CD4-positive, alpha-beta T cell (primary cell): Measurements from ENCODE around the gene TMEM163. TPM values are rescaled to one million over a fixed set of nuclear protein-coding genes. Genes with fewer than 3 reads are reported as not detected.

ENCODE experiments used
- ATAC-seq: fragments of 200-7000 bp; cut with Tn5 transposase; one replicate; pipeline ENCODE4 v1.10.0; 2022; ENCODE audit warnings: mild to moderate bottlenecking; ENCODE audit not compliant: poor library complexity
- CTCF ChIA-PET: fragments of 350-600 bp; sonication (Branson Sonifier 250); formaldehyde crosslinking; loops from one replicate; lab custom pipeline; 2021; ENCODE audit warnings: antibody characterized with exemption, inconsistent platforms; lab: Charles Lee
- POLR2A ChIA-PET: fragments of 350-600 bp; sonication (Branson Sonifier 250); formaldehyde crosslinking; loops from one replicate; lab custom pipeline; 2021; ENCODE audit warnings: antibody characterized with exemption, inconsistent platforms; lab: Charles Lee
- DNase-seq, 14 experiments: peaks; one replicate each; pipeline ENCODE4 v3.0.0-alpha.2; 2013 to 2020; ENCODE audit warnings: mixed read lengths in 2 of 14
- H3K27ac ChIP-seq, 2 donors: one replicate each; pipeline versions ENCODE4 v1.5.1 to v1.7.0; 2013; ENCODE audit warnings: low read length in 2 of 2, low read depth in 1 of 2, mild to moderate bottlenecking in 1 of 2
- H3K27me3 ChIP-seq, 2 experiments: 1 replicate in 1 of 2; 2 replicates in 1 of 2; pipeline versions ENCODE4 v1.6.1 to v1.7.0; 2013; ENCODE audit warnings: low read length in 2 of 2, control low read depth in 1 of 2, mild to moderate bottlenecking in 1 of 2, moderate library complexity in 1 of 2; ENCODE audit not compliant: insufficient read depth in 2 of 2, control insufficient read depth in 1 of 2
- H3K36me3 ChIP-seq: one replicate; pipeline ENCODE4 v1.6.1; 2013; ENCODE audit warnings: low read length, control low read depth; ENCODE audit not compliant: insufficient read depth
- H3K4me1 ChIP-seq: one replicate; pipeline ENCODE4 v1.6.1; 2013; ENCODE audit warnings: low read length, control low read depth; ENCODE audit not compliant: insufficient read depth
- H3K4me3 ChIP-seq: one replicate; pipeline ENCODE4 v1.5.1; 2013; ENCODE audit warnings: mild to moderate bottlenecking, low read length, moderate library complexity
- H3K9me3 ChIP-seq, 2 experiments: 1 replicate in 1 of 2; 2 replicates in 1 of 2; pipeline versions ENCODE4 v1.6.1 to v1.7.0; 2013; ENCODE audit warnings: low read length in 2 of 2, mild to moderate bottlenecking in 2 of 2, control low read depth in 1 of 2, moderate library complexity in 1 of 2; ENCODE audit not compliant: control insufficient read depth in 1 of 2, insufficient read depth in 1 of 2
- H3K27ac Mint-ChIP-seq: one replicate; pipeline ENCODE4 v1.8.0; 2020; ENCODE audit warnings: mixed read lengths
- H3K27me3 Mint-ChIP-seq: one replicate; pipeline ENCODE4 v1.8.0; 2021; ENCODE audit warnings: mixed read lengths
- H3K36me3 Mint-ChIP-seq: one replicate; pipeline ENCODE4 v1.8.0; 2021; ENCODE audit warnings: low read depth, mixed read lengths
- H3K4me1 Mint-ChIP-seq: one replicate; pipeline ENCODE4 v1.8.0; 2021; ENCODE audit warnings: low read depth, mixed read lengths
- H3K4me3 Mint-ChIP-seq: one replicate; pipeline ENCODE4 v1.8.0; 2020; ENCODE audit warnings: mild to moderate bottlenecking, mixed read lengths
- H3K9me3 Mint-ChIP-seq: one replicate; pipeline ENCODE4 v1.8.0; 2020; ENCODE audit warnings: mixed read lengths
- intact Hi-C, 2 experiments: fragments of 100-400 bp; cut with DNase I in 1 of 2; cut with micrococcal nuclease in 1 of 2; formaldehyde crosslinking; loops; one replicate each; pipeline versions ENCODE4 v1.15.1 to v1.9.0; 2023 to 2025; cut with DNase I, micrococcal nuclease
- total RNA-seq, 174 experiments: library from RNA in 2 of 174; stranded (reverse) in 2 of 174; gene quantifications; one replicate each; pipeline ENCODE4 v1.2.3 and lab custom pipeline; 2021 to 2026
- TF ChIP-seq, protein P1 (sequence below): fragments of 200-600 bp; IDR thresholded peaks from one replicate; pipeline ENCODE4 v1.8.0; 2022; ENCODE audit warnings: antibody characterized with exemption, mild to moderate bottlenecking

TMEM163 gene
- total RNA-seq, 2 experiments from 2014 or later: 0.14 to 0.47 TPM

DNA sequence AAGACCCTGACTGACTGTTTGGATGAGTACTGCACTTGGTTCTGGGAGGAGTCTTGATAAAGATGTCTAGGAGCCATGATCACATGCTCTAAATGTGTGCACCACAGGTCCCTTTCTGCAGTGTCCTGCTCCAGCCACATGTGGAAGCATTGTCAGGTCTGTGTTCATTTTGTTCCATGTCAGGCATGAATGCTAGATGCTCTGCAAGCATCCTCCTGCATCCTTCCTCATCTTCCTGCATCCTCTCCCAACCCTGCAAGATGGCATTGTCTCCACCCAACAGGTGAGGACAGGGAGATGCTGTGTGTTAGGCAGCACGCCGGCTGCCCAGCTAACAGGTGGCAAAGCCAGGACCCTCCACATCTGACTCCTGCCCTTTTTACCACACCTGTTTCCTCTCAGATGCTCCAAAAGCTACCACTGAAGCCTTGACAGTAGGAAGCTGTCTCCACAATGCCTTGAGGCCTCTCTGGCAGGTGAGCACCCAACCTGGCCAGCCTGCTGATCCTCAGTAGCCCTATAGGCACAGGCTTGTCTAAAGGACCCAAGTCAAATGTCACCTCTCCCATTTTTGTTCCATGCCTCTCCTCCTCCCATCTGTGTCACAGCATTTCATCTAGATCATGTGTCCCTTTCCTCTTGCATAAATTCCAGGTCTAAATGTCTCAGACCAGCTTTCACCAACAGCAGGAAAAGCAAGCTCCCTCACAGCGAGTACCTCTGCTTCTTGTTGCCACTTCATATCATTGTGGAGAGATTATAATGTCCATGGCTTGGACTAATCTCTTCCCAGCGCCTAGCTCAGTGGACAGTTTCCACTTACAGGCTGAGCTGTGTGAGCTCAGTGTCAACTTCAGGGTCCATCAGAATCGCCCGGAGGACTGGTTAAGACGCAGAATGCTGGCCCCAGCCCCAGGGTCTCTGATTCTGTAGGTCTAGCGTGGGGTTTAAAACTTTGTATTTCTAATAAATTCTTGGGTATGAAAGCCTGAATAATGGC lies 55.0 kb downstream of the TMEM163 start:
- ChIA-PET CTCF (no interaction called here), POLR2A (no interaction called here)
- H3K36me3 ChIP-seq: no peaks in the 10 kb centered on the region
- H3K27me3 ChIP-seq: no peaks in the 10 kb centered on the region
- H3K27ac Mint-ChIP-seq: no peak overlapping the region
- H3K4me1 ChIP-seq: peaks cover 25% of the 10 kb centered on the region
- H3K9me3 Mint-ChIP-seq: no peaks in the 10 kb centered on the region
- peaks cover 4% of the 10 kb centered on the region for H3K27me3 Mint-ChIP-seq
- TF ChIP-seq, protein P1, sequence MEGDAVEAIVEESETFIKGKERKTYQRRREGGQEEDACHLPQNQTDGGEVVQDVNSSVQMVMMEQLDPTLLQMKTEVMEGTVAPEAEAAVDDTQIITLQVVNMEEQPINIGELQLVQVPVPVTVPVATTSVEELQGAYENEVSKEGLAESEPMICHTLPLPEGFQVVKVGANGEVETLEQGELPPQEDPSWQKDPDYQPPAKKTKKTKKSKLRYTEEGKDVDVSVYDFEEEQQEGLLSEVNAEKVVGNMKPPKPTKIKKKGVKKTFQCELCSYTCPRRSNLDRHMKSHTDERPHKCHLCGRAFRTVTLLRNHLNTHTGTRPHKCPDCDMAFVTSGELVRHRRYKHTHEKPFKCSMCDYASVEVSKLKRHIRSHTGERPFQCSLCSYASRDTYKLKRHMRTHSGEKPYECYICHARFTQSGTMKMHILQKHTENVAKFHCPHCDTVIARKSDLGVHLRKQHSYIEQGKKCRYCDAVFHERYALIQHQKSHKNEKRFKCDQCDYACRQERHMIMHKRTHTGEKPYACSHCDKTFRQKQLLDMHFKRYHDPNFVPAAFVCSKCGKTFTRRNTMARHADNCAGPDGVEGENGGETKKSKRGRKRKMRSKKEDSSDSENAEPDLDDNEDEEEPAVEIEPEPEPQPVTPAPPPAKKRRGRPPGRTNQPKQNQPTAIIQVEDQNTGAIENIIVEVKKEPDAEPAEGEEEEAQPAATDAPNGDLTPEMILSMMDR: no peak
- H3K9me3 ChIP-seq: no peaks in the 10 kb centered on the region
- intact Hi-C loops: no loop called here
- no peak overlapping the region for H3K4me3 ChIP-seq
- no peak overlapping the region for H3K4me3 Mint-ChIP-seq
- no peak overlapping the region for H3K27ac ChIP-seq
- H3K4me1 Mint-ChIP-seq: peaks cover 66% of the 10 kb centered on the region
- no peaks in the 10 kb centered on the region for H3K36me3 Mint-ChIP-seq
- DNase-seq: no peak
- no peak for ATAC-seq

DNA sequence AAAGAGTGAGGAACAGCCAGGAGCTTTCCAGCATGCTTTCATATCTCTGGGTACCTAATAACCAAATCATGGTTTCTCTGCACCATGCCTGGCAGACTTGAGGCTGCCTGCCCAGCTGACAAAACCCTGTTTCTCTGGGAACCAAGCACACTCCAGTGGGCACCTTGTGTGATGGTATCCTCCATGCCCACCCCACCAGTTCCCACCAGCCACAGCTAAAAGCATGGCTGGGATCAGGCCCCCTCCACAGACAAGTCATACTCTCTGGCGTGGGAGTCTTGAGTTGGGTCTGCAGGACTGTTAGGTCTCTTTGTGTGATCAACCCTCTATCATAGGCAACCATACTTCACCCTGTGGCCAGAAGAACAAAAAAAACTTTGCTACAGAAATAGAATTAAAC lies 56.0 kb downstream of the TMEM163 start:
- ChIA-PET POLR2A (interaction anchor here (0.7 kb wide), 1 partner anchor 67 kb away, joined by 3 read pairs; no protein-coding TSS in a partner anchor), CTCF (no interaction called here)
- ATAC-seq (no peak), DNase-seq (no peak)
- Mint-ChIP-seq H3K36me3 (no peaks in the 10 kb centered on the region), H3K27ac (no peak overlapping the region), H3K9me3 (no peaks in the 10 kb centered on the region), H3K27me3 (peaks cover 4% of the 10 kb centered on the region), H3K4me3 (no peak overlapping the region), H3K4me1 (peaks cover 60% of the 10 kb centered on the region)
- TF ChIP-seq, protein P1: no peak
- H3K27ac ChIP-seq: no peak overlapping the region
- H3K9me3 ChIP-seq: no peaks in the 10 kb centered on the region
- peaks cover 15% of the 10 kb centered on the region for H3K4me1 ChIP-seq
- H3K36me3 ChIP-seq: no peaks in the 10 kb centered on the region
- H3K27me3 ChIP-seq: no peaks in the 10 kb centered on the region
- no peak overlapping the region for H3K4me3 ChIP-seq
- intact Hi-C loops: no loop called here

DNA sequence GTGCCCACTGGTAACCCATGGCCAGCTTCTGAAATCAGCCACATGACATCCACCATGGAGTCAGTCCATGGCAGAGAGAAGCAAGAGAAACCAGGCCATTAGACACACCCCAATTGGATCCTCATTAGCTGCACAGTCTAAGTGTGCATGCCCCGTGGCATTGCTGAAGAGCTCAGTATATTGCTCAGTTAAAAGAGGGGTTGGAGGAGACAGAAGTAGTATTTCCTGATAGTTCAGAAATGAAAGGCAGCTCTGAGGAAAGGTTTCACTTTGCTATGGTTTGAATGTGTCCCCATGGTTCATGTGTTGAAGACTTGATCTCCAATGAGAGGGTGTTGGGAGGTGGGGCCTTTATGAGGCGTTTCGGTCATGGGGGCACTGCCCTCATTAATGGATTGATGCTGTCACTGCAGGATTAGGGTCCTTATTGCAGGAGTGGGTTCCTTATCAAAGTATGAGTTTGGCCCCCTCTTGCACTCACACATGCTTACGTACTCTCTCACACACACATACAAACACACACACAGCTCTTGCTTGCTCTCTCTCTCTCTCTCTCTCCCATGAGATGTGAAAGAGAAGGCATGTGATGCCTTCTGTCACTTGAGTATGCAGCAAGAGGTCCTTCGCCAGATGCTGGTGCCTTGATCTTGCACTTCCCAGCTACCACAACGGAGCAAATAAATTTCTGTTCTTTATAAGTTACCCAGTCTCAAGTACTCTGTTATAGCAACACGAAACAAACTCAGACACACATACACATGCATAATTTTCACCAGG lies 58.0 kb downstream of the TMEM163 start:
- H3K4me3 Mint-ChIP-seq: peak overlapping the region; percentile 21
- ChIA-PET CTCF (interaction anchor here (1.0 kb wide), 1 partner anchor 9 kb away, joined by 3 read pairs; no protein-coding TSS in a partner anchor), POLR2A (interaction anchor here (3.5 kb wide), 1 partner anchor 10 kb away, joined by 16 read pairs; no protein-coding TSS in a partner anchor)
- H3K9me3 ChIP-seq: no peaks in the 10 kb centered on the region
- H3K36me3 Mint-ChIP-seq: peaks cover 5% of the 10 kb centered on the region
- H3K36me3 ChIP-seq: no peaks in the 10 kb centered on the region
- no peaks in the 10 kb centered on the region for H3K27me3 ChIP-seq
- peak overlapping the region; percentile 25 for H3K27ac Mint-ChIP-seq
- H3K4me1 Mint-ChIP-seq: peaks cover 57% of the 10 kb centered on the region
- TF ChIP-seq, protein P1: no peak
- intact Hi-C loops: no loop called here
- H3K4me1 ChIP-seq: peaks cover 7% of the 10 kb centered on the region
- H3K27ac ChIP-seq: no peak overlapping the region
- H3K4me3 ChIP-seq: no peak overlapping the region
- no peaks in the 10 kb centered on the region for H3K27me3 Mint-ChIP-seq
- H3K9me3 Mint-ChIP-seq: peaks cover 2% of the 10 kb centered on the region
- peak; percentile 43 for ATAC-seq
- DNase-seq: no peak
